SU-DHL-6 (cell line): ENCODE data around the gene SFMBT2.

Source experiments
- EZH2phosphoT487 ChIP-seq: fragments of 200-600 bp; sonication (generic), shearing (Covaris generic); conservative IDR thresholded peaks from 2 replicates; pipeline ENCODE4 v1.6.1; 2018; ENCODE audit warnings: mild to moderate bottlenecking, antibody characterized with exemption, low read length, moderate library complexity, mixed read lengths
- TF ChIP-seq, protein P1 (sequence below): fragments of 200-600 bp; sonication (generic); IDR thresholded peaks from one replicate; pipeline ENCODE4 v1.5.1; 2017; ENCODE audit warnings: antibody characterized with exemption, mild to moderate bottlenecking, low read length, moderate library complexity; ENCODE audit not compliant: insufficient read depth, poor library complexity, severe bottlenecking

DNA sequence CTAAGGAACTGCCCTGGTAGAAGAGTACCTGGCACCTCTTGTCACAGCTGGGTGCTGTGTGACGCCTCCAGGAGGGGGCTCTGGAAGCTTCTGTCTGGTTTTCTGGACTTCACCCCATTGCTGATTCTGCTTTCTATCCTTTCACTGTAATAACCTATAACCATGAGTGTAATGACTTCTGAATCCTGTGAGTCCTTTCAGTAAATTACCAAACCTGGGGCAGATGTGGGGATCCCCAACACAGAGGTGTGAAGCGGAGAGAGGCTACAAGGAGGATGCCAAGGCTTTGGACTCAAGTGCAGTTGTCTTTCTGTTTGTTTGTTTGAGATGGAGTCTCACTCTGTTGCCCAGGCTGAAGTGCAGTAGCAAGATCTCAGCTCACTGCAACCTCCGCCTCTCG is 143.7 kb downstream of the SFMBT2 start:
- TF ChIP-seq, protein P1, sequence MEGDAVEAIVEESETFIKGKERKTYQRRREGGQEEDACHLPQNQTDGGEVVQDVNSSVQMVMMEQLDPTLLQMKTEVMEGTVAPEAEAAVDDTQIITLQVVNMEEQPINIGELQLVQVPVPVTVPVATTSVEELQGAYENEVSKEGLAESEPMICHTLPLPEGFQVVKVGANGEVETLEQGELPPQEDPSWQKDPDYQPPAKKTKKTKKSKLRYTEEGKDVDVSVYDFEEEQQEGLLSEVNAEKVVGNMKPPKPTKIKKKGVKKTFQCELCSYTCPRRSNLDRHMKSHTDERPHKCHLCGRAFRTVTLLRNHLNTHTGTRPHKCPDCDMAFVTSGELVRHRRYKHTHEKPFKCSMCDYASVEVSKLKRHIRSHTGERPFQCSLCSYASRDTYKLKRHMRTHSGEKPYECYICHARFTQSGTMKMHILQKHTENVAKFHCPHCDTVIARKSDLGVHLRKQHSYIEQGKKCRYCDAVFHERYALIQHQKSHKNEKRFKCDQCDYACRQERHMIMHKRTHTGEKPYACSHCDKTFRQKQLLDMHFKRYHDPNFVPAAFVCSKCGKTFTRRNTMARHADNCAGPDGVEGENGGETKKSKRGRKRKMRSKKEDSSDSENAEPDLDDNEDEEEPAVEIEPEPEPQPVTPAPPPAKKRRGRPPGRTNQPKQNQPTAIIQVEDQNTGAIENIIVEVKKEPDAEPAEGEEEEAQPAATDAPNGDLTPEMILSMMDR: no peak
- no peak for TF ChIP-seq EZH2phosphoT487
